CD14-positive monocyte (primary cell): ENCODE data around the gene SRCAP. TPM values are rescaled to one million over a fixed set of nuclear protein-coding genes. Genes with fewer than 3 reads are reported as not detected.

Experiments used
- DNase-seq, 3 donors: peaks; one replicate each; pipeline ENCODE4 v3.0.0-alpha.2; 2011 to 2022
- H2AFZ ChIP-seq: 2 replicates; pipeline ENCODE4 v1.6.0; 2012; ENCODE audit warnings: mild to moderate bottlenecking, low read depth, low read length, inconsistent platforms; ENCODE audit not compliant: insufficient read depth, poor library complexity, severe bottlenecking
- H3K27ac ChIP-seq, 2 donors: 1 replicate in 1 of 2; 2 replicates in 1 of 2; pipeline ENCODE4 v1.5.1; 2012 to 2013; ENCODE audit warnings: low read length in 2 of 2, control low read depth in 1 of 2, inconsistent platforms in 1 of 2, low read depth in 1 of 2, mild to moderate bottlenecking in 1 of 2
- H3K27me3 ChIP-seq, 2 donors: one replicate each; pipeline versions ENCODE4 v1.6.0 to v1.6.1; 2011 to 2013; ENCODE audit warnings: low read length in 2 of 2; ENCODE audit not compliant: control insufficient read depth in 2 of 2, insufficient read depth in 2 of 2
- H3K36me3 ChIP-seq, 2 donors: replicated peaks in 1 of 2; 1 replicate in 1 of 2; 2 replicates in 1 of 2; pipeline versions ENCODE4 v1.5.1 to v1.6.1; 2012 to 2013; ENCODE audit warnings: low read length in 2 of 2, control low read depth in 1 of 2, inconsistent platforms in 1 of 2, mild to moderate bottlenecking in 1 of 2; ENCODE audit not compliant: insufficient read depth in 2 of 2, control insufficient read depth in 1 of 2
- H3K4me1 ChIP-seq, 2 donors: 1 replicate in 1 of 2; 2 replicates in 1 of 2; pipeline versions ENCODE4 v1.5.1 to v1.6.1; 2012 to 2013; ENCODE audit warnings: low read length in 2 of 2, control low read depth in 1 of 2, inconsistent platforms in 1 of 2, mild to moderate bottlenecking in 1 of 2, moderate library complexity in 1 of 2; ENCODE audit not compliant: insufficient read depth in 2 of 2, control insufficient read depth in 1 of 2
- H3K4me2 ChIP-seq: replicated peaks from 2 replicates; pipeline ENCODE3; 2012; ENCODE audit warnings: low read length, moderate library complexity, mild to moderate bottlenecking; ENCODE audit not compliant: poor library complexity, severe bottlenecking; ENCODE audit errors: extremely low read depth
- H3K4me3 ChIP-seq, 3 experiments: fragments of 200-600 bp in 1 of 3; sonication (generic) in 1 of 3; replicated peaks in 1 of 3; 1 replicate in 2 of 3; 2 replicates in 1 of 3; pipeline ENCODE4 v1.5.1; 2011 to 2013; ENCODE audit warnings: low read length in 3 of 3, mild to moderate bottlenecking in 3 of 3, control low read depth in 2 of 3, low read depth in 2 of 3, inconsistent platforms in 1 of 3, moderate library complexity in 1 of 3
- H3K79me2 ChIP-seq: 2 replicates; pipeline ENCODE4 v1.6.0; 2012; ENCODE audit warnings: mild to moderate bottlenecking, control low read depth, inconsistent platforms, low read length, moderate library complexity; ENCODE audit not compliant: insufficient read depth
- H3K9ac ChIP-seq: 2 replicates; pipeline ENCODE4 v1.6.0; 2017; ENCODE audit warnings: low read length, mild to moderate bottlenecking; ENCODE audit not compliant: insufficient read depth, poor library complexity, severe bottlenecking
- H3K9me3 ChIP-seq, 2 donors: replicated peaks in 1 of 2; 1 replicate in 1 of 2; 2 replicates in 1 of 2; pipeline versions ENCODE4 v1.5.1 to v1.6.1; 2012 to 2013; ENCODE audit warnings: low read length in 2 of 2, control low read depth in 1 of 2; ENCODE audit not compliant: control insufficient read depth in 1 of 2, insufficient read depth in 1 of 2
- H4K20me1 ChIP-seq: 2 replicates; pipeline ENCODE4 v1.6.0; 2012; ENCODE audit warnings: mild to moderate bottlenecking, low read length, control low read depth, moderate library complexity; ENCODE audit not compliant: insufficient read depth
- H3K27ac Mint-ChIP-seq, 7 donors: one replicate each; pipeline ENCODE4 v1.8.0; 2020; ENCODE audit warnings: mild to moderate bottlenecking in 7 of 7, mixed read lengths in 7 of 7, moderate library complexity in 6 of 7, inconsistent platforms in 2 of 7
- H3K27me3 Mint-ChIP-seq, 3 donors: one replicate each; pipeline ENCODE4 v1.8.0; 2021 to 2022; ENCODE audit warnings: low read depth in 3 of 3, mild to moderate bottlenecking in 3 of 3, mixed read lengths in 3 of 3, moderate library complexity in 3 of 3, inconsistent platforms in 1 of 3
- H3K36me3 Mint-ChIP-seq, 2 donors: one replicate each; pipeline ENCODE4 v1.8.0; 2020; ENCODE audit warnings: mixed read lengths in 2 of 2, inconsistent platforms in 1 of 2, mild to moderate bottlenecking in 1 of 2
- H3K4me1 Mint-ChIP-seq: one replicate; pipeline ENCODE4 v1.8.0; 2020; ENCODE audit warnings: mild to moderate bottlenecking, mixed read lengths
- H3K4me3 Mint-ChIP-seq, 2 donors: one replicate each; pipeline ENCODE4 v1.8.0; 2020; ENCODE audit warnings: mild to moderate bottlenecking in 2 of 2, mixed read lengths in 2 of 2, moderate library complexity in 1 of 2
- H3K9me3 Mint-ChIP-seq, 7 donors: one replicate each; pipeline ENCODE4 v1.8.0; 2020 to 2022; ENCODE audit warnings: mixed read lengths in 7 of 7, mild to moderate bottlenecking in 6 of 7, moderate library complexity in 6 of 7, inconsistent platforms in 2 of 7
- WGBS: methylation state at CpG from one replicate; pipeline ENCODE4 v1.1.5; 2013; ENCODE audit warnings: missing lambda C conversion rate; ENCODE audit not compliant: insufficient coverage; 5-methylcytosine and 5-hydroxymethylcytosine counted together
- intact Hi-C, 2 donors: fragments of 100-400 bp; cut with micrococcal nuclease; formaldehyde crosslinking; loops; one replicate each; pipeline versions ENCODE4 v1.15.0 to v1.15.1; 2023
- polyA plus RNA-seq, 3 donors: library from polyadenylated mRNA; depleted of rRNA in 1 of 3; unstranded in 2 of 3; stranded (reverse) in 1 of 3; fragments of 300-500 nt in 2 of 3; fragments of >200 nt in 1 of 3; fragmentation: Illumina TruSeq in 2 of 3; gene quantifications; 1 replicate in 2 of 3; 2 replicates in 1 of 3; pipeline ENCODE4 v1.2.3, GENCODE V29; 2012 to 2021
- TF ChIP-seq, protein P1 (sequence below): fragments of 200-600 bp; IDR thresholded peaks from one replicate; pipeline ENCODE4 v1.8.0; 2022; ENCODE audit warnings: antibody characterized with exemption, mild to moderate bottlenecking

Gene SRCAP
- polyA plus RNA-seq, 3 donors = 3.0 to 16.0 (median 6.3) TPM

DNA sequence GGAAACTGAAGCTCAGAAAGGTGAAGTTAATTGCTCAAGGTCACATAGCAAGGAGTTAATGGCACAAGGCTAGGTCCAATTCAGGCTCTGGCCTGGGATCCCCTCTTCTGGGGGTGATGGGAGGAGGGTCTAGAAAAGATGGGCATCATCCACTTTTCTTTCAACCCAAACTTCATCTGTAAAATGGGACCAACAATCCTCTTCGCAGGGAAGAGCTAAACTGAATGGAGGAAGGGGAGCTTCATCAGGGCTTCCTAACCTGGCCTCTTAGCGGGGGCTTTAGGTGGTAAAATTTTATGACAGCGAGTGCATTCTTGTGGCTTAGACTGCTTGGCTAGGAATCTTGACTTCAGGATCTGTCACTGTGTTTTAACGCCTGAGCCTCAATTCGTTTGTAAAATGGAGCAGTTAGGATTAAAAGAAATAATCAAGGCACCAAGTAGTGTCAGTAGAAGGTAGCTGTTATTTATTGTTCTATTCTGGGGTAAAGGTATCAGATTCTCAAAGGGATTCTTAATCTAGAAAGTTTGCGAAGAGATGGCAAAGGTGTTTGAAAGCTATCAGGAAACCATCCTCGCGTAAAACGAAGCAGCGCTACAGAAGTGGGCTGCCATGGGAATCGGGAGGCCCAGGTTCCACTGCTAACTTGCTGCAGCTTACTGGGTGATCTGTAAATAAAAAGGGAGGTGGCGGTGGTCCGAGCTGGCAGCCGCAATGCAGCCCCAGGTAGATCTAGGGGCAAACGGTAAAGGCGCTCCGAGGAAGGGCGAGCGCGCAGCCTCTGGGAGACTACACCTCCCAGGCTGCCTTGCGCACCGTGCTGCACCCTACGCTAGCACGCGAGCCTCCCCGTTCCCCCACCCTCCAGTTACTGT is 1.5 kb upstream of the SRCAP start:
- Mint-ChIP-seq H3K4me1 (peaks cover 48% of the 10 kb centered on the region), H3K4me3 (peak overlapping the region; percentile 92 to 99), H3K27me3 (peaks cover 0 to 1% (median 0%) of the 10 kb centered on the region in 3 donors), H3K9me3 (peaks cover 0 to 2% (median 0%) of the 10 kb centered on the region in 7 donors), H3K36me3 (peaks cover 19 to 23% of the 10 kb centered on the region in 2 donors), H3K27ac (peak overlapping the region; percentile 99 to 100 (median 100))
- Histone ChIP-seq H3K79me2 (peaks cover 38% of the 10 kb centered on the region), H4K20me1 (peaks cover 34% of the 10 kb centered on the region), H3K4me2 (peak overlapping the region; percentile 89), H3K9ac (peak overlapping the region; percentile 99), H2AFZ (peak overlapping the region; percentile 97), H3K27ac (peak overlapping the region; percentile 96 to 97), H3K4me1 (peaks cover 33 to 49% of the 10 kb centered on the region in 2 donors), H3K9me3 (no peaks in the 10 kb centered on the region), H3K36me3 (peaks cover 21 to 27% of the 10 kb centered on the region in 2 donors), H3K27me3 (no peaks in the 10 kb centered on the region), H3K4me3 (peak overlapping the region; percentile 91 to 98 (median 94))
- no peak for DNase-seq
- 13% methylated on average over 17 of the region's 26 CpGs for WGBS
- intact Hi-C loops = loop anchor here (1.0 to 5.0 kb wide), 4 partner anchors 39 to 225 kb away; partner anchors contain the start of genes FBRS (in 2 of the 2), FBXL19 (in 1 of the 2) and PRR14 (in 1 of the 2)
- TF ChIP-seq, protein P1, sequence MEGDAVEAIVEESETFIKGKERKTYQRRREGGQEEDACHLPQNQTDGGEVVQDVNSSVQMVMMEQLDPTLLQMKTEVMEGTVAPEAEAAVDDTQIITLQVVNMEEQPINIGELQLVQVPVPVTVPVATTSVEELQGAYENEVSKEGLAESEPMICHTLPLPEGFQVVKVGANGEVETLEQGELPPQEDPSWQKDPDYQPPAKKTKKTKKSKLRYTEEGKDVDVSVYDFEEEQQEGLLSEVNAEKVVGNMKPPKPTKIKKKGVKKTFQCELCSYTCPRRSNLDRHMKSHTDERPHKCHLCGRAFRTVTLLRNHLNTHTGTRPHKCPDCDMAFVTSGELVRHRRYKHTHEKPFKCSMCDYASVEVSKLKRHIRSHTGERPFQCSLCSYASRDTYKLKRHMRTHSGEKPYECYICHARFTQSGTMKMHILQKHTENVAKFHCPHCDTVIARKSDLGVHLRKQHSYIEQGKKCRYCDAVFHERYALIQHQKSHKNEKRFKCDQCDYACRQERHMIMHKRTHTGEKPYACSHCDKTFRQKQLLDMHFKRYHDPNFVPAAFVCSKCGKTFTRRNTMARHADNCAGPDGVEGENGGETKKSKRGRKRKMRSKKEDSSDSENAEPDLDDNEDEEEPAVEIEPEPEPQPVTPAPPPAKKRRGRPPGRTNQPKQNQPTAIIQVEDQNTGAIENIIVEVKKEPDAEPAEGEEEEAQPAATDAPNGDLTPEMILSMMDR = no peak

GRCh38 chr16:30698139-30698815 is 694 bp upstream of the SRCAP start:
- Histone ChIP-seq H4K20me1 (peaks cover 38% of the 10 kb centered on the region), H3K36me3 (peaks cover 29 to 31% of the 10 kb centered on the region in 2 donors), H3K4me2 (peak overlapping the region; percentile 89), H3K79me2 (peaks cover 42% of the 10 kb centered on the region), H3K27me3 (no peaks in the 10 kb centered on the region), H3K27ac (peak overlapping the region; percentile 96 to 97), H3K9ac (peak overlapping the region; percentile 99), H3K4me1 (peaks cover 25 to 42% of the 10 kb centered on the region in 2 donors), H3K4me3 (peak overlapping the region; percentile 91 to 98 (median 94)), H3K9me3 (no peaks in the 10 kb centered on the region), H2AFZ (peak overlapping the region; percentile 97)
- under 1% methylated on average over 48 of the region's 76 CpGs for WGBS
- Mint-ChIP-seq H3K27me3 (peaks cover 0 to 1% (median 0%) of the 10 kb centered on the region in 3 donors), H3K4me1 (peaks cover 40% of the 10 kb centered on the region), H3K27ac (peak overlapping the region; percentile 99 to 100 (median 100)), H3K36me3 (peaks cover 23 to 31% of the 10 kb centered on the region in 2 donors), H3K9me3 (peaks cover 0 to 2% (median 0%) of the 10 kb centered on the region in 7 donors), H3K4me3 (peak overlapping the region; percentile 92 to 99)
- TF ChIP-seq, protein P1 = no peak
- intact Hi-C loops = loop anchor here (1.0 to 5.0 kb wide), 4 partner anchors 39 to 224 kb away; partner anchors contain the start of genes FBRS (in 2 of the 2), FBXL19 (in 1 of the 2) and PRR14 (in 1 of the 2)
- DNase-seq = peak; percentile 95 to 98 (median 97)
